Right forelimb (tissue), 1 donor: Measurements from ENCODE around the gene WDR7.

ENCODE experiments used
- DNase-seq: peaks from one replicate; pipeline ENCODE4 v3.0.0-alpha.2; 2018

WDR7 gene

GRCh38 chr18:56723706-56724105 is 72.5 kb downstream of the WDR7 start:
- DNase-seq = no peak

DNA sequence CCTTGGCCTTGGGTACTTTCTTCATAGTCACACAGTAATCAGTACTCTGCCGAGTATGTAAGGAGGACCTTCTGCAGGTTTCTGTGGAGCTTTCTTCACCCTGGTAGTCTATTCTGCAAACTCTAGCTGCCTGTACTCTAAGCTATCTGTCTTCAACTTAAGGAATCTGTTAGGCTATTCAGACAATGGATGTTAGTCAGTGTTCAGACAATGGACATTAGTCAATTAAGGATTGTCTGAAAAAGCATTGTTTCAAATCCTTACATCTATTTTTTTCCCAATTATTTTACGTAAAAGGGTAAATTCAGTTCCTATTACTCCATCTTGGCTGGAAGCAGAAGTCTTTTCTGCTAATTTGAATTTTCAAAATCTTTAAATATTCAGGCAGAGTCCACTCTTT is 75.7 kb downstream of the WDR7 start:
- no peak for DNase-seq

DNA sequence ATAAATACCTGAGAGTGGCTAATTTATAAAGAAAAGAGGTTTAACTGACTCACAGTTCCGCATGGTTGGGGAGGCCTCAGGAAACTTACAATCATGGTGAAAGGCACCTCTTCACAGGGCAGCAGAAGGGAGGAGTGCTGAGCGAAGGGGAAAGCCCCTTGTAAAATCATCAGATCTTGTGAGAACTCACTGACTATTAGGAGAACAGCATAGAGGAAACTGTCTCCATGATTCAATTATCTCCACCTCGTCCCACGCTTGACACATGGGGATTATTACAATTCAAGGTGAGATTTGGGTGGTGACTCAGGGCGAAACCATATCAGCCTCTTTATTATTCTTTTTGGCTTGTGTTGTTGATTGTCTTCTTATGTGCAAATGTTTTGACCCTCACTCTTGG is 76.2 kb downstream of the WDR7 start:
- no peak for DNase-seq

- DNase-seq = no peak
Observed at GRCh38 chr18:56728741-56729140, 77.6 kb downstream of the WDR7 start.

GRCh38 chr18:56738184-56738583 is 87.0 kb downstream of the WDR7 start:
- no peak for DNase-seq

DNA sequence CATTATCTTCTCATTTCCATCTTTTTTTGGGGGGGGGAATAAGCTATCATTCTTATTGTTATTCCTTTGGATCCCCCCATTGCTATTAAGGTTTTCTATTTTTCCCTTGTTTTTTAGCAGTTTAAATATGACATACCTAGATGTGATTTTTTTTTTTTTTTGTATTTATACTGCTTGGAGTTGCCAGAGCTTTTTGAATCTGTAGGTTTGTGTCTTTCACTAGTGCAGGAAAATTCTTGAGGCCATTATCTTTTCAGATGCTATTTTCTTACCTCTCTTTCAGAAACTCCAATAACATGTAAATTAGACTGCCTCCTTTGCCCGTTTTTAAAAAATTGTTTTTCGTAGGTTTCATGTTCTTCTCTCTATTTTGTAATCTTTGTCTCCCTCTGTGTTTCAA is 88.6 kb downstream of the WDR7 start:
- no peak for DNase-seq

- no peak for DNase-seq
Observed at GRCh38 chr18:56740645-56741044, 89.5 kb downstream of the WDR7 start.

GRCh38 chr18:56741685-56742084 is 90.5 kb downstream of the WDR7 start:
- DNase-seq = no peak

DNA sequence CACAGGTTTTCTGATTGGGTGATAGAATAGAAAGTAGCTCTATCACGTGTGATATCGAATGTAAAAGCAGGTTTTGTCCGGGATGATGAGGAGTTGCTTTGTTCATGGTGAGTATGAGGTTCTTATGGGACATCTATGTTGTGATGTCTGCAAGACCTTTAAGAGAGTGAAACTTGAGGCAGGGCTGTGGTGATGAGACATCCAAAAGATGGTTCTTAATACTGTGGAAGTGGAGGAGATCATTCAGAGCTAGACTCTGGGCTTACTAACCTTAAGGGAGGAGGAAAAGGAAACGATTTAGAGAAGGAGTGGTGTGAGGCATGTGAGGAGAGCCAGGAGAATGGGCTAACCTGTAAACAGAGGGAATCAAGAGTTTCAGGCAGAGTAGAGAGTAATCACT is 92.0 kb downstream of the WDR7 start:
- DNase-seq = no peak

GRCh38 chr18:56747032-56747658 is 96.0 kb downstream of the WDR7 start:
- DNase-seq = no peak

DNA sequence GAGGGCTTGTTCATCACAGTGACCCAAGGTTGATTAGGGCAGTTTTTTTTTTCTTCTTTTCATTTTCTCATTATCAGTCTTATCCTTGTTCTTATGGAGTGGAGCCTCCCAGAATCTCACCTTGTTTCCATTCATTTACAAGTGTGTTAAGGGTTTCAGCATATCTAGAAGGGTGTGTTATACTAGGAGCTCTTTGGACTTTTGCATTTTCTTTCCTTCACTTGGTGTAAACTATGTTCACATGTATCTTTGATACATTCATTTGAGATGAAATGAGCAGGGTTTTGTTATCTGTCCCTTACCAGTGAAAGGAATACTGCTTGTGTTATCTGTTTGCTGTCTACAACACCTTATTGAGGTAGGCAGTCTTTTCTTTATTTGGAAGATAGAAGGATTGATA is 96.7 kb downstream of the WDR7 start:
- DNase-seq = no peak

- DNase-seq = no peak
Observed at GRCh38 chr18:56748698-56749268, 97.6 kb downstream of the WDR7 start.

DNA sequence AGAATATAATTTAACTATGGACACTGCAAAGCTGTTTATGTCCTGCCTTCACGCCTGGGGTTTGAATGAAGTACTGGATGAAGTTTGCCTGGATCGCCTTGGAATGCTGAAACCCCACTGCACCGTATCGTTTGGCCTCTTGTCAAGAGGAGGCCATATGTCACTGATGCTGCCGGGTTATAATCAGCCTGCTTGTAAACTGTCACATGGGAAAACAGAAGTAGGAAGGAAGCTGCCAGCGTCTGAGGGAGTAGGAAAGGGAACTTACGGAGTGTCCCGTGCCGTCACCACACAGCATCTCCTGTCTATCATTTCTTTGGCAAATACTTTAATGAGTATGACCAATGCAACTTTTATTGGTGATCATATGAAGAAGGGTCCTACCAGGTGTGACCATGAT is 105.8 kb downstream of the WDR7 start:
- no peak for DNase-seq

GRCh38 chr18:56770097-56770496 is 118.9 kb downstream of the WDR7 start:
- DNase-seq = no peak

DNA sequence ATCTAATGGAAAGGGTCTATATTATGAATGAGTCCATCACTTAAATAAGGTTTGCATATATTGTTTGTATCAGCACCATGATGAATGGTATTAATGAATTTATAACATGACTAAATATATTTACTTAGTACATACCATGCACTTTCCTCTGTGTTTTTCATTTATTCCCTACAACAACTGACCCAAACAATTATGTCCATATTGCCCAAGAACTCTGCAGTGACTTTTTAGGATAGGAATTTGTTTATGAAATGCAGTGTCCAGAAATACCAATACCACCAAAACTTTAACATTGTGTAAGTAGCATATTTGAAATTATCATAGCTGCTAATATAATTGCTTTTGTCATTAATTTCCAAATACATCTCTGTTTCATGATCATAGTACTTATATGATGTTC is 119.7 kb downstream of the WDR7 start:
- no peak for DNase-seq

GRCh38 chr18:56775701-56776100 is 124.5 kb downstream of the WDR7 start:
- no peak for DNase-seq

DNA sequence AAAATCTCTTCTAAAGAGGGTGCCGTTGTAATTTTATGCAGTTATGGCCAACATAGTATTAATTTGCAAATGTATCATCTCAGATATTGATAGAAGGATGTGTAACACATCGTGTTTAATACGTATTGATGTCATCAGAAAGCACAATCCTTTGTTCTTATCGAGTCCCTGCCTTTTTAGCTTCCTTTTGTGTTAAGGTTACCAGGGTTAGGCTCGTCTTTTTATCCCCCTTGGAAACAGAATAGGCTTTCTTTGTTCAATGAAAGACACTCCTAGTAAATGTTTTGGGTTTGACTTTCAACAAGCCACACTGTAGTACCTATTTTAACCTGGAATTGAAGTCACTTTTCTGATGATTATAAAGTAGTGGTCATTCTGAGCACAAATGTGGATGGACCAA is 136.2 kb downstream of the WDR7 start:
- DNase-seq = no peak

DNA sequence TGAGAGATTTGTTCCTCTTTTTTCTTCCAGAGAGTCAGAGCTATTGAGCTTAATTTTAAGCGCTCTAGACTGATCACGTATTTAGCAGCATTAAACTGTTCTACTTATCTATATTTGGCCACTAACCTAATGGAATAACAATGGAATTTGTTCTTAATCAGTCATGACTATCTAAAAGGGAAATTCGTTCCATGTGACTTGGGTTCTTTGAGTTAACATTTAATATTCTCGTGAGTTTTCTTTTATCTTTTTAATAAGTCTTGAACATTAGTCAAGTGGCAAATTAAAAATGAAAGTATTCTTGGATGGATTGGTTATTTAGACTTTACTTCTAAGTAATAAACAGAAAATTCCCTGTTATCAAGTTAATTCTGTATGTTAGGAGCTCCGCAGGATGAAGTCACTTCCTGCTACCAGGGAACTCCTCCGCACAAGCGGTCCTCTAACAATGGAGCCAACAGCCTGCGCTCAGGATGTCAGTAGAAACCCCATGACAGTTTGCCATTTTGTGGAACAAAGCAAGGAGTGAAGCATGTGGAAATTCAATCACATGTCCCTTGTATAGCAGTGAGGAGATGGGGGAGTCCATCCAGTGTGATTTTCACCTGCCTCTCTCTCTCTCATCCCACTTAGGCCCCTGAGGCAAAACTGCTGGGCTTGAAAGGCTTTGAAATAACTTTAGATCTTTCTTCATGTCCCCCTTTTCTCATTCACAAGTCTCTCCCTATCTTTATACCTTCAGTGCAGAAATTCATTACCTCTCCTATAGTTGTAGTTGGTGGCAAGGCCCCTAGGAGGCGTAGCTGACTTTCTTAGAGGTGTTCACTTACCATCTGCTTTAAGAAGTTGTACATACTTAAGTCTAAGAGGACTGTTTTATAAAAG is 138.1 kb downstream of the WDR7 start:
- DNase-seq = no peak

- DNase-seq = no peak
Observed at GRCh38 chr18:56789889-56790180, 138.7 kb downstream of the WDR7 start.

- DNase-seq = no peak
Observed at GRCh38 chr18:56795381-56795780, 144.2 kb downstream of the WDR7 start.

- DNase-seq = no peak
Observed at GRCh38 chr18:56799756-56800155, 148.6 kb downstream of the WDR7 start.

GRCh38 chr18:56803051-56803450 is 151.9 kb downstream of the WDR7 start:
- DNase-seq = no peak

DNA sequence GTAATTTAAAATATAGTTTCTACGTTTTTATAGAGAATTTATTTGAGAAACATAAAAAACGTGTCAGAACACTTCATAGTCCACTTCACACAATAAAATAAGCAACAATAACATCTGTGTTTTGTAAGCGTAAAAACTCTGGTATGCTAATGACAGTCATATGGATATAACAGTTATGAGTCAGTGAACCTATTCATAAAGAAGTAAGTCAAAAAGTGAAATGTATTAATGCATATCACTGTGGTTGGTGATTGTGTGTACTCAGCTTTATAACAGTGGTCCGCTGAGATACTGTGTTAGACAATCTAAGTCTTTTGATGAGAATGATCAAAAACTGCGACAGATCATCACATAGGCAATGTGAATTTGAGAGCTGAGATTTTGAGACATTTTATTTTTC is 153.2 kb downstream of the WDR7 start:
- DNase-seq = no peak

DNA sequence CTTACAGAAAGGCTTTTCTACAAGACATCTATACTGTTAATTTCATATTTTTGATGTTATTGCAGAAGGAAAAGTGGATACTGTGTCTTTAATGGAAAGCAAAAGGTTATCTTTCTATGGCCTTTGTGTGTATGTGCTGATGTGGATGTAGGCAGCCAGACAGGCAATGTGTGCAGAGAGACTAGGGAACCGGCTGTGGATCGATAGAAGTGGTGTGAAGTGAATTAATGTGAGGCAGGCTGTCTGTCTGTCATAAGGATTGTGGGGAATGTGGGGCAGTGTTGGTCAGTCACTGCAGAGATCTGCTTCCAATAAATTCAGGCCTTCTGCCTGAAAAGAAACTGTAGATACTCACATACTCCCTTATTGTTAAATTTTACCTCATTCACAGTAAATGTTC is 156.7 kb downstream of the WDR7 start:
- no peak for DNase-seq

- DNase-seq = no peak
Observed at GRCh38 chr18:56812674-56813073, 161.5 kb downstream of the WDR7 start.
